Upper lobe of right lung (tissue), 1 donor: ENCODE results near the gene PSME1. TPM values are rescaled to one million over a fixed set of nuclear protein-coding genes. Genes with fewer than 3 reads are reported as not detected.

ENCODE experiments used
- ATAC-seq: fragments of 200-7000 bp; cut with Tn5 transposase; one replicate; pipeline ENCODE4 v1.9.1; 2020; ENCODE audit warnings: mild to moderate bottlenecking, moderate library complexity
- DNase-seq: peaks from one replicate; pipeline ENCODE4 v3.0.0-alpha.2; 2020
- H3K27ac ChIP-seq: fragments of 200-600 bp; one replicate; pipeline ENCODE4 v1.8.0; 2022
- H3K27me3 ChIP-seq: fragments of 200-600 bp; one replicate; pipeline ENCODE4 v1.8.0; 2022; ENCODE audit warnings: mild to moderate bottlenecking
- H3K36me3 ChIP-seq: fragments of 200-600 bp; one replicate; pipeline ENCODE4 v1.8.0; 2022
- H3K4me1 ChIP-seq: fragments of 200-600 bp; one replicate; pipeline ENCODE4 v1.8.0; 2022
- H3K4me3 ChIP-seq: fragments of 200-600 bp; one replicate; pipeline ENCODE4 v1.8.0; 2022; ENCODE audit warnings: mild to moderate bottlenecking
- H3K9me3 ChIP-seq: fragments of 200-600 bp; one replicate; pipeline ENCODE4 v1.8.0; 2022
- intact Hi-C: fragments of 100-400 bp; cut with DNase I; formaldehyde crosslinking; loops from one replicate; pipeline ENCODE4 v1.11.0; 2022
- total RNA-seq: library from RNA; stranded (reverse); fragmentation: NEBNext Ultra II Directional; extraction: Animal tissue kit (Norgen Biotek cat#: 25700); gene quantifications from one replicate; pipeline ENCODE4 v1.2.1, GENCODE V29; 2021
- TF ChIP-seq, protein P1 (sequence below): fragments of 200-600 bp; IDR thresholded peaks from one replicate; pipeline ENCODE4 v1.8.0; 2022; ENCODE audit warnings: antibody characterized with exemption
- donor health status: DM: no; HTN: yes; CAD: no; lungs with severe emphysema.

The PSME1 gene
- total RNA-seq, 1 donor from 2014 or later: 171 TPM

DNA sequence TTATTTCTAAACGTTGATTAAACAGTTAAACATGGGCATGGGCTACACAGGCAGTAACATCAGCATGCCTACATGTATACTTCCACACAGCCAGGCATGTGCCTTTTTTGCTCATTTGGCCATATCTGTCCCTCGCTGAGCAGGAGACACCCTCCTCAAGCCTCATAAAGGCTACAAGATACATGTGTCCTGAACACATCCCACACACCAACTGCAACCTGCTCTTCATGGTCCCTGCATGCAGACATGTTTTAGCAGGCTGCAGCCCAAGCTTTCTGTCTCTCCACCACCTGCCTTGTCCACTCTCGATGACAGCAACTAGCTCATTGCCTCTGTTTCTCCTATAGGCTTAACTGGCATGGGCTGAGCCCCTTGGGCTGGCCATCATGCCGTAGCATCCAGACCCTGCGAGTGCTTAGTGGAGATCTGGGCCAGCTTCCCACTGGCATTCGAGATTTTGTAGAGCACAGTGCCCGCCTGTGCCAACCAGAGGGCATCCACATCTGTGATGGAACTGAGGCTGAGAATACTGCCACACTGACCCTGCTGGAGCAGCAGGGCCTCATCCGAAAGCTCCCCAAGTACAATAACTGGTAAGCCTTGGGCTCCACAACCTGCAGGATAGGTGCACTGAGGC is 39.3 kb upstream of the PSME1 start:
- H3K4me3 ChIP-seq: no peak overlapping the region
- peaks cover 35% of the 10 kb centered on the region for H3K36me3 ChIP-seq
- no peak overlapping the region for H3K27ac ChIP-seq
- ATAC-seq: no peak
- peak; percentile 35 for DNase-seq
- TF ChIP-seq, protein P1, sequence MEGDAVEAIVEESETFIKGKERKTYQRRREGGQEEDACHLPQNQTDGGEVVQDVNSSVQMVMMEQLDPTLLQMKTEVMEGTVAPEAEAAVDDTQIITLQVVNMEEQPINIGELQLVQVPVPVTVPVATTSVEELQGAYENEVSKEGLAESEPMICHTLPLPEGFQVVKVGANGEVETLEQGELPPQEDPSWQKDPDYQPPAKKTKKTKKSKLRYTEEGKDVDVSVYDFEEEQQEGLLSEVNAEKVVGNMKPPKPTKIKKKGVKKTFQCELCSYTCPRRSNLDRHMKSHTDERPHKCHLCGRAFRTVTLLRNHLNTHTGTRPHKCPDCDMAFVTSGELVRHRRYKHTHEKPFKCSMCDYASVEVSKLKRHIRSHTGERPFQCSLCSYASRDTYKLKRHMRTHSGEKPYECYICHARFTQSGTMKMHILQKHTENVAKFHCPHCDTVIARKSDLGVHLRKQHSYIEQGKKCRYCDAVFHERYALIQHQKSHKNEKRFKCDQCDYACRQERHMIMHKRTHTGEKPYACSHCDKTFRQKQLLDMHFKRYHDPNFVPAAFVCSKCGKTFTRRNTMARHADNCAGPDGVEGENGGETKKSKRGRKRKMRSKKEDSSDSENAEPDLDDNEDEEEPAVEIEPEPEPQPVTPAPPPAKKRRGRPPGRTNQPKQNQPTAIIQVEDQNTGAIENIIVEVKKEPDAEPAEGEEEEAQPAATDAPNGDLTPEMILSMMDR: no peak
- intact Hi-C loops: no loop called here
- no peaks in the 10 kb centered on the region for H3K27me3 ChIP-seq
- peaks cover 20% of the 10 kb centered on the region for H3K4me1 ChIP-seq
- H3K9me3 ChIP-seq: no peaks in the 10 kb centered on the region

DNA sequence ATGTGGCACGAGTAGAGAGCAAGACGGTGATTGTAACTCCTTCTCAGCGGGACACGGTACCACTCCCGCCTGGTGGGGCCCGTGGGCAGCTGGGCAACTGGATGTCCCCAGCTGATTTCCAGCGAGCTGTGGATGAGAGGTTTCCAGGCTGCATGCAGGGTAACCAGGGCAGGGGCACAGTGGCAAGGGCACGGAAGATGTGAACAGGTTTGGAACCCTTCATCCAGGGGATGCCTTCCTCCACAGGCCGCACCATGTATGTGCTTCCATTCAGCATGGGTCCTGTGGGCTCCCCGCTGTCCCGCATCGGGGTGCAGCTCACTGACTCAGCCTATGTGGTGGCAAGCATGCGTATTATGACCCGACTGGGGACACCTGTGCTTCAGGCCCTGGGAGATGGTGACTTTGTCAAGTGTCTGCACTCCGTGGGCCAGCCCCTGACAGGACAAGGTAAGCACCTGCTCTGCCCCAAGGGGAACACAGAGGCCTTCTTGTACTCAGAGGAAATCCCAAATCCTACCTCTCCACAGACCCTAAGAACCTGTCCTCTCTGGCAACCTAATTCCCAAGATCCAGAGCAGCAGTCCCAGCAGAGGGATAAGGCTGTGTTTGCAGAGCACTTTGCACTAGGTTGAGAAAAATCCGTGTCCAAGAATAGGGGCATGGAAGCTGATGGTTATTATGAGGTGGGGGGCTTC is 37.6 kb upstream of the PSME1 start:
- Histone ChIP-seq H3K4me1 (peaks cover 15% of the 10 kb centered on the region), H3K4me3 (no peak overlapping the region), H3K27me3 (no peaks in the 10 kb centered on the region), H3K36me3 (peaks cover 35% of the 10 kb centered on the region), H3K27ac (no peak overlapping the region), H3K9me3 (no peaks in the 10 kb centered on the region)
- ATAC-seq (no peak), DNase-seq (peak; percentile 57)
- intact Hi-C loops: no loop called here
- TF ChIP-seq, protein P1: no peak

DNA sequence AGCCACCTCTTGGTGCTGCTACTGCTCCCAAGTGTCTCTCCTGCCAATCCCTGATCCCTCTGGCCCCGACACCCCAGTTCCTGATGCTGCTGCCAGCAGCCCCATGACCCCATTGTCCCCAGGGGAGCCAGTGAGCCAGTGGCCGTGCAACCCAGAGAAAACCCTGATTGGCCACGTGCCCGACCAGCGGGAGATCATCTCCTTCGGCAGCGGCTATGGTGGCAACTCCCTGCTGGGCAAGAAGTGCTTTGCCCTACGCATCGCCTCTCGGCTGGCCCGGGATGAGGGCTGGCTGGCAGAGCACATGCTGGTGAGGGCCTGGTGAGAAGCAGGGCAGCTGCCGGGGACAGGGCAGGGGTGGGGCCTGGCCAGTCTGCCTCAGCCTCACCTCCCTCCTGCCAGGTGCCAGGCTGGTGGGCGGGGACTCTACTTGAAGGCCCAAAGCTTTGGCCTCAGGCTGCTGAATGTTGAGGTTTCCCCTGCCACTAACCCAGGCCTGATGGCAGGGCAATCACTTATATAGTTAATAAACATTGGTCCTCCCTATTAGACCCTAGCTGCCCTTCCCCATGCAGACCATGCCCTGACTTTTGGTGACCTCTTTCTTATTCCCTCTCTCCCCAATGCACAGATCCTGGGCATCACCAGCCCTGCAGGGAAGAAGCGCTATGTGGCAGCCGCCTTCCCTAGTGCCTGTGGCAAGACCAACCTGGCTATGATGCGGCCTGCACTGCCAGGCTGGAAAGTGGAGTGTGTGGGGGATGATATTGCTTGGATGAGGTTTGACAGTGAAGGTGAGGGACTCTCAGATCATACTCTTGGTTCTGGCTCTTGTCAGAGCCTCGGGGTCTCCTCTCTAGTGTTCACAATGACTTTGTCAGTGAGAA is 36.8 kb upstream of the PSME1 start:
- Histone ChIP-seq H3K4me3 (no peak overlapping the region), H3K9me3 (no peaks in the 10 kb centered on the region), H3K27ac (no peak overlapping the region), H3K36me3 (peaks cover 35% of the 10 kb centered on the region), H3K4me1 (peaks cover 10% of the 10 kb centered on the region), H3K27me3 (no peaks in the 10 kb centered on the region)
- intact Hi-C loops: no loop called here
- TF ChIP-seq, protein P1: no peak
- DNase-seq (peak; percentile 63), ATAC-seq (no peak)

DNA sequence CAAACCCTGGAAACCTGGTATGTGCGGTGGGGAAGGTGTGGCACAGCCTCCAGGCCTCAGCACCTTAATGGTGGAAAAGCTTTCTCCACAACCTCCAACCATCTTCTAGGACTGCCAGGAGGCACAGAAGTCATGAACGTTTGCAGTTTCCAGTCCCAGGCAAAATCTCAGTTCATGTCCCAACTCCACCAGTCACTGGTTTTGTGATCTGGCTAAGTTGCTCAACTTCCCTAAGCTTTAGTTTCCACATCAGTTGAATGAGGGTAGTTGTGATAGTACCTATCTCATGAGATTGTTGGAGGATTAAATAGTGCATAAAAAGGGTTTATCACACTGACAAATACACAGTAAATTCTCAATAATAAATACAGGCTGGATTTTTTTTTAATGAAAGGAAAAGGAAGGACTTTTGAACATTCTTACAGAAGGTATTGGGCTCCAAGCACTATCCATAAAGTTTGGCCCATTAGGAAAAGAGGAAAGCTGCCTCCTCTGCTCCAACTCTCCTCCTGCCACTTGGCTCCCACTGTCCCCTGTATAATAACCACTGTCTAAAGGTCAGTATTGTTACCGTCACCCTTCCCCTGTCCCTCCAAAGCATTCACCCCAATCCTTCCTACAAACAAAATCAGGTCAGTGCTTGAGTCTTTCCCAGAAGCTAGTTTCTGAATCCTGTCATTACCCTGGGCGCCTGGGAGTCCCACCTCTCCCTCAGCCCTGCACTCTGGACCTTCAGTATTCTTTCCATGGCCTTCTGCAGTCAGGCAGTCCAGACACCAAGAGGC is 35.6 kb upstream of the PSME1 start:
- DNase-seq (no peak), ATAC-seq (no peak)
- intact Hi-C loops: loop anchor here (10.0 kb wide), 1 partner anchor 46 kb away; the partner anchor contains the start of gene CARMIL3
- Histone ChIP-seq H3K27ac (no peak overlapping the region), H3K9me3 (no peaks in the 10 kb centered on the region), H3K27me3 (no peaks in the 10 kb centered on the region), H3K4me1 (peaks cover 5% of the 10 kb centered on the region), H3K36me3 (peaks cover 35% of the 10 kb centered on the region), H3K4me3 (no peak overlapping the region)
- TF ChIP-seq, protein P1: no peak

DNA sequence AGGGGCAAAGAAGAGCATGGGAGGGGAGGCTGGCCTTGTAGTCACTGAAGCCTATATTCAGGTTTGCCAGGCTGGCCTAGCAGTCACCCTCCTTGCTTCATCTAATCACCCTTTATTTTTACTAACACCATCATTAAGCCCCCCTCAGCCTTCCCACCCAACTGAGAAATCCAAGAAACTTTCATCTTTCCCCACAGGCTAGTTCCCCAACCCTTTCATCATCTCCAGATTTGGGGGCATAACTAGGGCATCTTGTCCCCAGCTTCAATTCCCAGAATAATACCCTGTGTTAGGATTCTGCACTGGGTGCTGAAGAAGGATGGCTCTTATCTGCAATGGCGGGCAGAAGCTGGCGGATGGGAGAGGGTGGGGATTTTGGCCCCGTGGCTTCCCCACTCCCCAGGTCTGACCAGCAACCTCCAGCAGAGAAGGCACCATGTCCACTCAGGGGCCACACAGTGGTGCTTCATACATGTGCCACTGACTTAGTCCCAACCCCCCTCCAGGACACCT is 35.0 kb upstream of the PSME1 start:
- no peaks in the 10 kb centered on the region for H3K4me1 ChIP-seq
- no peak overlapping the region for H3K27ac ChIP-seq
- DNase-seq (no peak), ATAC-seq (no peak)
- TF ChIP-seq, protein P1: no peak
- H3K4me3 ChIP-seq: no peak overlapping the region
- peaks cover 35% of the 10 kb centered on the region for H3K36me3 ChIP-seq
- H3K27me3 ChIP-seq: no peaks in the 10 kb centered on the region
- intact Hi-C loops: loop anchor here (10.0 kb wide), 1 partner anchor 46 kb away; the partner anchor contains the start of gene CARMIL3
- no peaks in the 10 kb centered on the region for H3K9me3 ChIP-seq
